ENCODE data around the gene ZIC1.
A peak's percentile ranks its signal among the peaks of the same experiment; 100 is the strongest.

DNA sequence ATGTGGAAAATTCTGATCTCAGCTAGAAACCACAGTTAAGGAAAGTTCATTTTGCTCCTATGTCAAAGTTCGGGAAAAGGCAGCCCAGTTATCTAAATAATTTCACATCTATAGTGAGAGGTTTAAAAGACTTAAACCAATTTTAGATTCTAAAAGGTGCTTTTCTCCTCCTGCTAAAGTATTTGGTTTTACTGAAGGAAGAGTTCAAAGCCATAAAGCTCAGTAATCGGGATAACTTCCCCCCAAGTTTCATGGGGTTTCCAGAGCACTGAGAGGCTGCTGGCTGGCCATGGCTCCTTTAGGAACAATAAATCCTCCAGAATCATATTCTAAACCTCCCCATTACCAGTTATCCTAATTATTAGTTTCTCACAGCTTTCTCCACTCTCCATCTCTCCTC, 41.0 kb upstream of the ZIC1 start:
- TF ChIP-seq EZH2 (IDR thresholded peaks at IDR 0.05; ENCODE audit: insufficient read depth, poor library complexity, severe bottlenecking) (peak; percentile 29), EZH2phosphoT487 (IDR thresholded peaks at IDR 0.05; ENCODE audit: insufficient read depth, low read depth) (no peak)
